CD8-positive, alpha-beta memory T cell (primary cell): ENCODE results near the gene OSBPL9. TPM values are rescaled to one million over a fixed set of nuclear protein-coding genes. Genes with fewer than 3 reads are reported as not detected.
A peak's percentile ranks its signal among the peaks of the same experiment; 100 is the strongest.

Experiments used
- CTCF ChIA-PET: fragments of 350-600 bp; sonication (Branson Sonifier 250); formaldehyde crosslinking; loops from one replicate; lab custom pipeline; 2021; ENCODE audit warnings: antibody characterized with exemption; lab: Charles Lee
- POLR2A ChIA-PET: fragments of 350-600 bp; sonication (Branson Sonifier 250); formaldehyde crosslinking; loops from one replicate; lab custom pipeline; 2021; ENCODE audit warnings: antibody characterized with exemption; lab: Charles Lee
- DNase-seq, 5 donors: peaks; one replicate each; pipeline versions ENCODE4 v3.0.0 to v3.0.0-alpha.2; 2020 to 2022; ENCODE audit warnings: mixed read lengths in 1 of 5
- H3K27ac ChIP-seq: one replicate; pipeline ENCODE4 v1.7.0; 2013; ENCODE audit warnings: low read depth, mild to moderate bottlenecking, low read length, moderate library complexity
- H3K27me3 ChIP-seq: 2 replicates; pipeline ENCODE4 v1.7.0; 2013; ENCODE audit warnings: low read length, mild to moderate bottlenecking; ENCODE audit not compliant: insufficient read depth, poor library complexity, severe bottlenecking
- H3K36me3 ChIP-seq: 2 replicates; pipeline ENCODE4 v1.7.0; 2013; ENCODE audit warnings: mild to moderate bottlenecking, low read length, moderate library complexity; ENCODE audit not compliant: insufficient read depth
- H3K4me1 ChIP-seq: 2 replicates; pipeline ENCODE4 v1.7.0; 2013; ENCODE audit warnings: mild to moderate bottlenecking, low read length, moderate library complexity; ENCODE audit not compliant: insufficient read depth
- H3K4me3 ChIP-seq: 2 replicates; pipeline ENCODE4 v1.7.0; 2013; ENCODE audit warnings: mild to moderate bottlenecking, low read length
- H3K9me3 ChIP-seq: 2 replicates; pipeline ENCODE4 v1.7.0; 2013; ENCODE audit warnings: mild to moderate bottlenecking, low read length
- H3K27ac Mint-ChIP-seq, 8 donors: one replicate each; pipeline ENCODE4 v1.8.0; 2020 to 2021; ENCODE audit warnings: mixed read lengths in 8 of 8, mild to moderate bottlenecking in 6 of 8, inconsistent platforms in 3 of 8, moderate library complexity in 3 of 8
- H3K27me3 Mint-ChIP-seq, 2 donors: one replicate each; pipeline ENCODE4 v1.8.0; 2020 to 2021; ENCODE audit warnings: mixed read lengths in 2 of 2, mild to moderate bottlenecking in 1 of 2, moderate library complexity in 1 of 2
- H3K36me3 Mint-ChIP-seq, 3 donors: one replicate each; pipeline ENCODE4 v1.8.0; 2020 to 2021; ENCODE audit warnings: mixed read lengths in 3 of 3, inconsistent platforms in 1 of 3, mild to moderate bottlenecking in 1 of 3
- H3K4me1 Mint-ChIP-seq, 3 donors: one replicate each; pipeline ENCODE4 v1.8.0; 2020 to 2021; ENCODE audit warnings: mixed read lengths in 3 of 3, inconsistent platforms in 1 of 3, mild to moderate bottlenecking in 1 of 3
- H3K4me3 Mint-ChIP-seq, 7 donors: one replicate each; pipeline ENCODE4 v1.8.0; 2020 to 2021; ENCODE audit warnings: mixed read lengths in 7 of 7, mild to moderate bottlenecking in 6 of 7, moderate library complexity in 4 of 7, inconsistent platforms in 2 of 7
- H3K9me3 Mint-ChIP-seq, 5 donors: one replicate each; pipeline ENCODE4 v1.8.0; 2020 to 2022; ENCODE audit warnings: mixed read lengths in 5 of 5, mild to moderate bottlenecking in 3 of 5, moderate library complexity in 2 of 5, inconsistent platforms in 1 of 5
- polyA plus RNA-seq: library from polyadenylated mRNA; unstranded; fragments of 300-500 nt; fragmentation: Illumina TruSeq; gene quantifications from one replicate; pipeline ENCODE4 v1.2.3, GENCODE V29; 2021
- total RNA-seq, 2 experiments: library from RNA; stranded (reverse); gene quantifications; one replicate each; pipeline ENCODE4 v1.2.3, GENCODE V29; 2021

The OSBPL9 gene
- total and polyA plus RNA-seq, 3 experiments from 2014 or later, result 43.4 to 48.0 (median 47.6) TPM

DNA sequence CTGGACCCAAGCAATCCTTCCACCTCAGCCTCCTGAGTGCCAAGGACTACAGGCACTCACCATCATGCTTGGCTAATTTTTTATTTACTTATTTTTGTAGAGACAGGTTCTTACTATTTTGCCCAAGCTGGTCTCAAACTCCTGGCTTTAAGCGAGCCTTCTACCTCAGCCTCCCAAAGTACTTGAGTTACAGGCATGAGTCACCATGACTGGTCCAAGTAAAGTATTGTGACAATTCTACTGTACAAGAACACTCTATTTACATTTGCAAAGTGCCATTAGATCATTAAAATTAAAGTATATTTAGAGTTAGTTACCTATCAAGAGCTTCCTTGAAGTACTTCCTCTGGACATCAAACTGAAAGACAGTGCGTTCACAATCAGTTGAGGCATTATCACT is 216.8 kb downstream of the OSBPL9 start:
- Histone ChIP-seq H3K27ac (no peak overlapping the region), H3K4me3 (no peak overlapping the region), H3K9me3 (no peaks in the 10 kb centered on the region), H3K4me1 (no peaks in the 10 kb centered on the region), H3K36me3 (peaks cover 18% of the 10 kb centered on the region), H3K27me3 (no peaks in the 10 kb centered on the region)
- no peaks in the 10 kb centered on the region for H3K27me3 Mint-ChIP-seq
- H3K4me1 Mint-ChIP-seq, result peaks cover 0 to 17% (median 3%) of the 10 kb centered on the region in 3 donors
- no peak overlapping the region for H3K4me3 Mint-ChIP-seq
- no peaks in the 10 kb centered on the region for H3K9me3 Mint-ChIP-seq
- no peak overlapping the region for H3K27ac Mint-ChIP-seq
- ChIA-PET POLR2A (no interaction called here), CTCF (no interaction called here)
- DNase-seq, result no peak
- peaks cover 7 to 65% (median 17%) of the 10 kb centered on the region in 3 donors for H3K36me3 Mint-ChIP-seq

DNA sequence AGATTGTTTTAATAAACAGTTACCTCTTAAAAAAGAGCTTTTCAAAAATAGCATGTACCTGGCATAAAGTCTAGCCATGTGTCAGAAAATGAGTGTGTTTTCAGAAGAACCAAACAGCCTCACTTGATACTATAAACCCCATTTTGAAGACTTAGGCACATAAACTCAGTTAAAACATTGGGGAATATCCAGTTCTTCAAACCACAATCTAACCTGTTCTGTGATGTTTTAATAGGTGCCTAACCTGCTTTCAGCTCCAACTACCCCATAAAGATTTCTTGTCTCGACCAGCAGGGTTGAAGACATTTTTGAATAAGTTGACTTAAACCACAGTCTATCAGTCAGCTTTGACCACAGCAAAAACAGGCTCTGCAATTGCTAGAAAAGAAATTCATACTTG is 220.4 kb downstream of the OSBPL9 start:
- H3K4me1 Mint-ChIP-seq, result peaks cover 8 to 45% (median 19%) of the 10 kb centered on the region in 3 donors
- H3K4me3 ChIP-seq, result no peak overlapping the region
- H3K36me3 ChIP-seq, result peaks cover 17% of the 10 kb centered on the region

More for the DNA sequence above, 220.4 kb downstream of the OSBPL9 start:
- Mint-ChIP-seq H3K27me3 (no peaks in the 10 kb centered on the region), H3K4me3 (no peak overlapping the region), H3K36me3 (peaks cover 7 to 67% (median 20%) of the 10 kb centered on the region in 3 donors), H3K9me3 (no peaks in the 10 kb centered on the region), H3K27ac (peak overlapping the region in 1 of 8 donors; percentile 60)
- POLR2A ChIA-PET, result no interaction called here
- no peak for DNase-seq
- no peaks in the 10 kb centered on the region for H3K9me3 ChIP-seq
- CTCF ChIA-PET, result no interaction called here
- no peaks in the 10 kb centered on the region for H3K4me1 ChIP-seq
- H3K27me3 ChIP-seq, result no peaks in the 10 kb centered on the region
- H3K27ac ChIP-seq, result no peak overlapping the region

Other genes with a start within 250 kb of the OSBPL9 start
- 100 to 1,000 TPM; 108 to 112 TPM for gene EPS15, start 97.8 kb upstream of the OSBPL9 start, total RNA-seq
- gene EPS15, start 97.8 kb upstream of the OSBPL9 start, polyA plus RNA-seq, result 59.6 TPM